Ramos (cell line): ENCODE measurements around the gene VSIG10L2.
"Not testable (repeated sequence)": the region's sequence is repeated elsewhere in the genome, so short reads cannot be mapped to it uniquely, and the experiment has no call there.

Experiments used
- in situ Hi-C: fragments of 300-500 bp; cut with MboI; formaldehyde crosslinking; loops from one replicate; pipeline ENCODE4 v1.14.3; 2022; ENCODE audit warnings: low sequenced_read_pairs; ENCODE audit not compliant: unreplicated experiment

VSIG10L2 gene

DNA sequence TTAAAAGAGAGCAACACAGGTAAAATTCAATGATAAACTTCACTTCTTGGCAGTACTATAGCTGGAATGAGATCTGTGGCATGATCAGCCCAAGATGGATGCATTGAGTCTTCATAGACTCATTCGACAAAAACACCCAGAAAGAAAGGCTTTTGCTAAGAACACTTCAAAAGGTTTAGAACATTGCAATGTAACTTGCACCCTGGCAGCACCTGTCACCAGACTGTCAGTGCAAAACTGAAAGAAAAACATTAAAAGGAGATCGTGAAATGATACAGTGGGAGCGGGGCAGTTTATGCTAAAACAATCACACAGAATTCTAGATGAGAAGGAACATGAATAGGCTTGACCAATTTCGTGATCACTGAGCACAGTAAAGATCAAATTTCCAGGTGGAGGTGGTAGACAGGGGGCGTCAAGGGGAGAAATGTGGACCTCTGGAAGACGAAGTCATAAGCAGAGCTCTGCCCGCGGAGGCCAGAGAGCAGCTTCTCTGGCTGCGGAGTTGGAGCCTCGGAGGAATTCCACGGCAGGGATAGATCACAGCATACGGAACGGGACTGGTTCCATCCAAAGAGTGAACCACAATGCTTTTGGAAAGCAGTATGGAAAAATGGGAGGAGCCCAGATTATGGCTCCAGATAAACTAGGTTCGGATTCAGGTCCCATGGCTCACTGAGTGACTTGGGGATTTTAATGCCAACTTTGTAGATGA lies 11.9 kb downstream of the VSIG10L2 start:
- in situ Hi-C loops, result no loop called here

DNA sequence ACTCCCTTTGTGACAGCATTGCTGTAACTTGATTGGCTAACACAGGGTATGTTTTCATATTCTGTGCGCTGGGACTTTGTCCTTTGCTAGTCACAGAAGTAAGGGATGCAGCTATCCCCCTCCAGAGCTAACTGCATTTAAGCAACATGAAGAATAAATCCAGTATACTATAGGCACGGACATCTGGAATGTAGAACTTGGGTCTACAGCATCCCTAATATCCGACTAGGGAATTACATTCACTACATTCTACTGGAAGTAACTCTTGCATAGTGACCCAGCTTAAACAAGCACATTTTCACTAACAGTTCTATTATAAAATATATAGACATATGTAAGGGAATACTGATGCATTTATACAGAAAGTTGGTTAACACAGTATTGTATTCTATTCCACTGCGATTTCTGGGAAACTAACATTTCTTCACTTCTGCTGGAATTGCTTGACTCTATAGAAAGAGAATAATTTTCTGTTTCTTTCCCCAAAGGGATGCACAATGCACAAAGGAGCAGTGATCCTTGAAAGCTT lies 13.1 kb downstream of the VSIG10L2 start:
- in situ Hi-C loops, result no loop called here

- in situ Hi-C loops, result no loop called here
These were observed 13.7 kb downstream of the VSIG10L2 start for GRCh38 chr11:125959511-125959910.

GRCh38 chr11:125959931-125960330 lies 14.1 kb downstream of the VSIG10L2 start:
- in situ Hi-C loops, result no loop called here

GRCh38 chr11:125960771-125961170 lies 14.9 kb downstream of the VSIG10L2 start:
- in situ Hi-C loops, result no loop called here

DNA sequence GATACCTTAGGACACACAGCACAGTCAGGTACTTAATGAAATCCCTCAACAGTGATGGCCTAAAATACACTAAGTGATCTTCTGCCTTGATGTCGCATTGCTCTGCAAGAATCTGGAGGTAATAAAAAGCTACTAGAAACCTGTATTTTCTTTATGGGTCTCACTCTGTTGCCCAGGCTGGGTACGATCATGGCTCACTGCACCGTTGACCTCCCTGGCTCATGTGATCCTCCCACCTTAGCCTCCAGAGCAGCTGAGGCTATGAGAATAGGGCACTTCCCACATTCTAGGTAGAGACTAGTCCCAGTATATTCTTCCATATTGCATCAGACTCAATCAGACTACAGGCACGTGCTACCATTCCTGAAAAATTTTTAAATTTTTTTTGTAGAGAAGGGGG lies 21.7 kb downstream of the VSIG10L2 start:
- in situ Hi-C loops, result no loop called here

- in situ Hi-C loops, result no loop called here
These were observed 22.5 kb downstream of the VSIG10L2 start for GRCh38 chr11:125968354-125968753.

DNA sequence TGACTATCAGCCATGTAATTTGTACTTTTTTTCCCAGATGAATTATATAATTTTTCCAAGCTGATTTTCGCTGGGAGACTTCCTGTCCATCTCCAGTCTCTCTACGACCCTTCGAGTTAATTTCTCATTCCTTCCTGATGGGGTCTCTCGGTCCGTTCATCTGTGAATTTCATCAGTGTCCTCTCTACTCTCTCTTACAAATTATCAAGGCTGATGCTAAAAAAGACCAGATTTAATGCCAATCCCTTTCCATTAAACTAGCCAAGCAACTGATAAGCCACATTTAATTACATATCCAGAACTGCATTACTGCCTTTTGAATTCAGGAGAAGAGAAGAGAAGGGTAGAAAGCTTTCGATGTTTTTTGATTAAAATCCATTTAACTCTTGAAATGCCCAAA lies 25.8 kb downstream of the VSIG10L2 start:
- in situ Hi-C loops, result no loop called here

DNA sequence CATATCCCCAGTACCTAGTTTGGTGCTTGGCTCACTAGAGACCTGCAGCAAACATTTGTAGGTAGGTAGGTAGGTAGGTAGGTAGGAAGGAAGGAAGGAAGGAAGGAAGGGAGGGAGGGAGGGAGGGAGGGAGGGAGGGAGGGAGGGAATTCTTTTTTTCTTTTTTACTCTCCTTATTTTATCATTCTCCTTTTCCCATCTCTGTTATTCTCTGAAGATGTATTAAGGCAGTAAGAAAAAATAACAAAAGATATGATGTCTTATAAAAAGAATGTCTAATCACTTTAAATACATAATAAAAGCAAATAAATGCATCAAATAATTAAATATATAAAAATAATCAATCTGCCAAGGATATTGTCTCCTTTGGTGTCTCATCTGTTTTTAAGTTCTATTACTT lies 28.4 kb downstream of the VSIG10L2 start:
- in situ Hi-C loops, result no loop called here

GRCh38 chr11:125975634-125976033 lies 29.8 kb downstream of the VSIG10L2 start:
- in situ Hi-C loops, result no loop called here

DNA sequence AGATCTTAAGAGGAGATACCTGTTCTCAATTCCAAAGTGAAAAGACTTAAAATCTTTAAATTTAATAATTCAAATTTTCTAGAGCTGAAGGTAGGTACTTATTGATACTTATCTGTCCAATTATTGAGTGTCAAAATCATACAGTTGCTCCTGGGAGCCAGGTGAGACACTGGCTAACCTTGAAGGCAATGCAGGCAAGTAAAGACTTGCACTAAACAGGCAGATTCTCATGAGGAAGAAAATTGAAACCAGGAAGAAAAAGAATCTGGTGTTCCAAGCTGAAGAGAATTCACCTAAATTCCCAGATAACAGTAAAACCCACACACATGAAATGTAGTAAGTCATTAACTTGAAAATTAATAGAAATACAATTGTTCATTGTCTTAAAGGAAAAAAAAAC lies 30.3 kb downstream of the VSIG10L2 start:
- in situ Hi-C loops, result no loop called here

DNA sequence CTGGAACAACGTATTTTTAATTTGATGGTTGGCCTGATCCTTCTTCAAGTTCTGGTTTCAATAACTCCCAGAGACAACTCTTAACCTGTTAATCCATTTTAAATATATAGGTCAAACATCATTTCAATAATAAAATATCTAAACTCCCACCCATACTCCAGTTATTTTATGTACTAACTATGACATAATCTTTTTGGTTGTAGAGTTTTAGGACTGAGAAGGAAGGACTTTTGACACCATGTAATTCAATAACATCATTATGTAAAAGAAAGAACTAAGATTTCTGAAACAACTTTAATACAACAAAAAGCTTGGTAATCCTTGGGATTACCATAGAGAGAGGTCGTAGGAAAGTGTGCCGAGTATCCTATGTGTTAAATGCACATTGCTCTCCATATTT lies 31.5 kb downstream of the VSIG10L2 start:
- in situ Hi-C loops, result no loop called here

DNA sequence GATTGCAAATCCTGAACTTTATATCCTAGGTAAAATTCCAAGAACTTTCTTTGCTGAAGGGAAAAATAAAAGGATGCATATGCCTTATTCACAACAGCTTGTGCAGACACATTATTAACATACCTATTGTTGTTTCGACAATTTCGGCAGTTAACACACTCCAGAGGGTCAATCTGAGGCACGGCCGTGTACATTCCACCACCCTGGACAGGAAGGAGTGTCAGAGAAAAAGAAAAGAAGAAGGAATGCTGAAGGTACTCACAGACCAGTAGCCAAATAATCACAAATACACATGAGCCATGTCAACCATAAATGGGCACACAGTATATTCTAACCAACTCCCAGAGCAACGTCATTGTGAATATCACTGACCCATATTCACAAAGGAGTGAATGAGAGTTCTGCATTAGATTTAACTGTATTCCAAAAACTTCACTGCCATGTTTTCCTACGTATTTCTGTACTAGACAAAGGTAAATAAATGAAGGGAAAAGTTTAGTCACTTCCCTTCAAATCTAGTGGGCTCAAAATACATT lies 32.4 kb downstream of the VSIG10L2 start:
- in situ Hi-C loops, result no loop called here

GRCh38 chr11:125978778-125979407 lies 33.0 kb downstream of the VSIG10L2 start:
- in situ Hi-C loops, result no loop called here

GRCh38 chr11:125979511-125979910 lies 33.7 kb downstream of the VSIG10L2 start:
- in situ Hi-C loops, result no loop called here

- in situ Hi-C loops, result no loop called here
These were observed 34.6 kb downstream of the VSIG10L2 start for GRCh38 chr11:125980436-125980835.

GRCh38 chr11:125982348-125982730 lies 36.5 kb downstream of the VSIG10L2 start:
- in situ Hi-C loops, result no loop called here

DNA sequence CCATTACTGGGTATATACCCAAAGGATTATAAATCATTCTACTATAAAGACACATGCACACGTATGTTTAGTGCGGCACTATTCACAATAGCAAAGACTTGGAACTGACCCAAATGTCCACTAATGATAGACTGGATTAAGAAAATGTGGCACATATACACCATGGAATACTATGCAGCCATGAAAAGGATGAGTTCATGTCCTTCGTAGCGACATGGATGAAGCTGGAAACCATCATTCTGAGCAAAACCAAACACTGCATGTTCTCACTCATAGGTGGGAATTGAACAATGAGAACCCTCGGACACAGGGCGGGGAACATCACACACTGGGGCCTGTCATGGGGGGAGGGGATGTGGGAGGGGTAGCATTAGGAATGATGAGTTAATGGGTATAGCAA lies 40.1 kb downstream of the VSIG10L2 start:
- in situ Hi-C loops, result not testable (repeated sequence)

DNA sequence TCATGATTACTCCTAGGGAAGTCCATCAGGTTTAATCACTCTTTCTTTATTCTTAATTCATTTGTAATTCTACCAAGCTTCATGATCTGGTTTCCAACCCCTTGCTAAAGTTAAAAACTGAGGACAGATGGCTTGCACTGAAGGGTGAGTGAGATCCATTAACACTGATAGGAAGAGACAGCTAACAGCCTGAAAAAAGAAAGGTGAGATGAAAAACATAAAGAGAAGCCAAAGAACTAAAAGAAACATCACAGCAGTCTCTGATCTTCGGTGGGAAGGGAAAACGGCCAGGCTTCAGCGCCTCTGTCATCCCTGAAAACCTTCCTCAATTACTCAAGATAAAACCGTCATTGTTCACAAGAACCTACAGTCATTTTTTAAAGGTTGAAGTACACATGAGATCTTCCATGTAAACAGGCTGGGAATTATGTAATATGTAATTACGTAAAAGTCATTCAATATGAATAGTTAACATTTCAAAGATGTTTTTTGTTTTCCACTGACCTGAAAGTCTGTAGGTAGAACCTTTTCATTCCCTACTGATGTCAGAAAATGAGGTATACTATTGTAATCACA lies 41.3 kb downstream of the VSIG10L2 start:
- in situ Hi-C loops, result no loop called here

GRCh38 chr11:125990244-125990643 lies 44.4 kb downstream of the VSIG10L2 start:
- in situ Hi-C loops, result no loop called here

DNA sequence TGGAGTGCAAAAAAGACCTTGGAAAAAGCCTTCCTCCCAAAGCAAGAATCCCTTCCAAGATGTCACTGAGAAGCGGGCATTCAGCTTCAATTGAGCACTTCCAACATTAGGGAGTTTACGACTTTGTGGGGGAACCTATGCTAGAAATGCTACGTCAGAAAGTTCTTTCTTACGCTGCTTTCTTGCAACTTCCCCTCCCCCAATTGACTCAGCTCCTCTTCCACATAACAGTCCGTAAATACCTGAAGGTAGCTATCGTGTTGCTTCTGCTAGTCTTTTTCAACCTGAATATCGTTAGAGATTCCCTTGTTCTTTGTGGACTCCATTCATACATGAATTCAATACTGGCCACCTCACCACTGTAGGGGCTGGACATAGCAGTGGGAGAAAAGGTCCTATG lies 47.0 kb downstream of the VSIG10L2 start:
- in situ Hi-C loops, result no loop called here
